Right atrium auricular region (tissue), 2 donors: ENCODE measurements around the gene MIDN. TPM values are rescaled to one million over a fixed set of nuclear protein-coding genes. Genes with fewer than 3 reads are reported as not detected.

Source experiments
- DNase-seq: peaks from one replicate; pipeline ENCODE4 v3.0.0-alpha.2; 2019; ENCODE audit warnings: low spot score
- H3K27ac ChIP-seq, 2 donors: fragments of 200-600 bp; sonication (generic); 1 replicate in 1 of 2; 2 replicates in 1 of 2; pipeline ENCODE4 v1.5.1; 2016 to 2019
- H3K27me3 ChIP-seq, 2 donors: fragments of 200-600 bp; sonication (generic); one replicate each; pipeline versions ENCODE4 v1.5.1 to v1.6.0; 2017 to 2019
- H3K36me3 ChIP-seq: fragments of 200-600 bp; sonication (generic); one replicate; pipeline ENCODE4 v1.5.1; 2016
- H3K4me1 ChIP-seq, 2 donors: fragments of 200-600 bp; sonication (generic); one replicate each; pipeline versions ENCODE4 v1.5.1 to v1.6.0; 2017 to 2019
- H3K4me3 ChIP-seq, 2 donors: fragments of 200-600 bp; sonication (generic); 1 replicate in 1 of 2; 2 replicates in 1 of 2; pipeline ENCODE4 v1.5.1; 2017 to 2019; ENCODE audit warnings: mild to moderate bottlenecking in 1 of 2, moderate library complexity in 1 of 2
- H3K9me3 ChIP-seq, 2 donors: fragments of 200-600 bp; sonication (generic); one replicate each; pipeline ENCODE4 v1.5.1; 2019
- total RNA-seq, 2 donors: library from RNA; depleted of rRNA; stranded (reverse); fragments of >200 nt; gene quantifications; one replicate each; pipeline ENCODE4 v1.1.0, GENCODE V29; 2016
- TF ChIP-seq, protein P1 (sequence below), 2 donors: fragments of 200-600 bp; sonication (generic); IDR thresholded peaks; one replicate each; pipeline ENCODE4 v1.5.1; 2019; ENCODE audit warnings: antibody characterized with exemption in 2 of 2

Gene MIDN
- total RNA-seq, 2 donors from 2014 or later: 42.1 to 42.2 TPM

DNA sequence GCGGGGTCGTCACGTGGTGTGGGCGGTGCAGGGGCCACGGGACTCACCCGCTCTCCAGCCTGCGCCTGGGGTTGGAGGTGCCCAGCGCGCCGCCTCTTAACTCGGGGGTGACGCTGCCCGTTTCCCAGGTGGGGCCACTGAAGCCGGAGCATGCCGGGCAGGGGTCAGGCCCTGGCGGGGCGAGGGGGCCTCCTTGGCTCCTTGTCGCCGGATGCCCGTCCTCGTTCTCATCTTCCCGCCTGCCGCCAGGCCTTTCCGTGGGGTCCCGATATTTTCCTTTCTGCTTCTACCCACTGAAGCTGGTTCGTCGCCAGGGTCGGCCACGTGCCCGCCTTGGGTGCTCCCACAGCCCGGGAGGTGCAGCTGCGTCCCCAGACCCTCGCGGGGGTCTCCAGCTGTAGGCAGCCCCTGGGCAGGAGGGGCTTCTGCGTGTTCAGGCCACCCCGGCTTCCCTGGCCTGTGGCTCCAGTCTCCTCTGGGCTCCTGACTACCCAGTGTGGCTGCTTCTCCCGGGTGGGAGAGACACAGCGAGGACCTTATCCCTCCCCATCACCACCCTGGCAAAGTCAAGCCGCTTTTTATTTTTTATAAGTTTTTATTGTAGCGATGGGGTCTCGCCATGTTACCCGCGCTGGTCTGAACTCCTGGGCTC is 27.7 kb downstream of the MIDN start:
- peaks cover 0 to 52% of the 10 kb centered on the region in 2 donors for H3K4me1 ChIP-seq
- peak overlapping the region; percentile 96 to 98 for H3K27ac ChIP-seq
- no peak for DNase-seq
- no peaks in the 10 kb centered on the region for H3K9me3 ChIP-seq
- H3K4me3 ChIP-seq: peak overlapping the region; percentile 71 to 77
- H3K27me3 ChIP-seq: no peaks in the 10 kb centered on the region
- TF ChIP-seq, protein P1, sequence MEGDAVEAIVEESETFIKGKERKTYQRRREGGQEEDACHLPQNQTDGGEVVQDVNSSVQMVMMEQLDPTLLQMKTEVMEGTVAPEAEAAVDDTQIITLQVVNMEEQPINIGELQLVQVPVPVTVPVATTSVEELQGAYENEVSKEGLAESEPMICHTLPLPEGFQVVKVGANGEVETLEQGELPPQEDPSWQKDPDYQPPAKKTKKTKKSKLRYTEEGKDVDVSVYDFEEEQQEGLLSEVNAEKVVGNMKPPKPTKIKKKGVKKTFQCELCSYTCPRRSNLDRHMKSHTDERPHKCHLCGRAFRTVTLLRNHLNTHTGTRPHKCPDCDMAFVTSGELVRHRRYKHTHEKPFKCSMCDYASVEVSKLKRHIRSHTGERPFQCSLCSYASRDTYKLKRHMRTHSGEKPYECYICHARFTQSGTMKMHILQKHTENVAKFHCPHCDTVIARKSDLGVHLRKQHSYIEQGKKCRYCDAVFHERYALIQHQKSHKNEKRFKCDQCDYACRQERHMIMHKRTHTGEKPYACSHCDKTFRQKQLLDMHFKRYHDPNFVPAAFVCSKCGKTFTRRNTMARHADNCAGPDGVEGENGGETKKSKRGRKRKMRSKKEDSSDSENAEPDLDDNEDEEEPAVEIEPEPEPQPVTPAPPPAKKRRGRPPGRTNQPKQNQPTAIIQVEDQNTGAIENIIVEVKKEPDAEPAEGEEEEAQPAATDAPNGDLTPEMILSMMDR (IDR thresholded peaks at IDR 0.05): no peak
- H3K36me3 ChIP-seq: peaks cover 50% of the 10 kb centered on the region

DNA sequence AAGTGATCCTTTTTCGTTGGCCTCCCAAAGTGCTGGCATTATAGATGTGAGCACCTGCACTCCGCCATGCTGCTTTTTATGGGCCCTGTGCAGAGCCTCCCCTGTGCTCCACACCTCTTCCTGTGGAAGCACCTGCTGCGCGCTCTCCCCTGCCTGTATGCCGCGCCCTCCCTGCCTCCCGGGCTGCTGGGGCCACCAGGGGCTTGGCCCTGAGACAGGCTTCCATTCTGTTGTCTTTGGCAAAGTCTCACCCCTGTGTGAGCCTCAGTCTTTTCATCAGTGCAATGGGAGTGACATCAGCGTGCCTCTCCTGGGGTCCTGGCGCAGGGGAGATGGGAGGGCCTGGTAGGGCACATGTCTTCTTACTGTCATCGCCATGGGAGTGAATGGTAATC is 28.2 kb downstream of the MIDN start:
- Histone ChIP-seq H3K9me3 (no peaks in the 10 kb centered on the region), H3K4me1 (peaks cover 0 to 47% of the 10 kb centered on the region in 2 donors), H3K4me3 (peak overlapping the region in 1 of 2 donors; percentile 77), H3K27me3 (no peaks in the 10 kb centered on the region), H3K27ac (peak overlapping the region; percentile 96 to 98), H3K36me3 (peaks cover 45% of the 10 kb centered on the region)
- no peak for DNase-seq
- TF ChIP-seq, protein P1 (IDR thresholded peaks at IDR 0.05): no peak

DNA sequence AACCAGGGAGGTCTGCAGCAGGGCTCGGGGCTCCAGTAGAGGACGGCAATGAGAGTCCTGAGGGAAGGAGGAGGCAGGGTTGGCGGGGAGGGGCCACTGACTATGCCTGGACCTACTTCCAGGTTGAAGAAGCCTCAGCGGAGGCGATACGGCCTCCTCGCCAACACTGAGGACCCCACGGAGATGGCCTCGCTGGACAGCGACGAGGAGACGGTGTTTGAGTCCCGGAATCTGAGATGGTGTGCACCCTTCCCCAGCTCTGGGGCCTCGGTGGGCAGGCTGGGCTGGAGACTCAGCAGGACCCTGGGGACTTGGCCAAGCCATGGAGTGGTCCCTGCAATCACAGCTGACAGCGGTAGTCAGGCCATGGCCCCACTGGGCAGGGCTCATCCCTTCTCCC is 28.7 kb downstream of the MIDN start:
- Histone ChIP-seq H3K36me3 (peaks cover 41% of the 10 kb centered on the region), H3K4me3 (no peak overlapping the region), H3K27ac (no peak overlapping the region), H3K27me3 (no peaks in the 10 kb centered on the region), H3K9me3 (no peaks in the 10 kb centered on the region), H3K4me1 (peaks cover 0 to 42% of the 10 kb centered on the region in 2 donors)
- TF ChIP-seq, protein P1 (IDR thresholded peaks at IDR 0.05): no peak
- no peak for DNase-seq

DNA sequence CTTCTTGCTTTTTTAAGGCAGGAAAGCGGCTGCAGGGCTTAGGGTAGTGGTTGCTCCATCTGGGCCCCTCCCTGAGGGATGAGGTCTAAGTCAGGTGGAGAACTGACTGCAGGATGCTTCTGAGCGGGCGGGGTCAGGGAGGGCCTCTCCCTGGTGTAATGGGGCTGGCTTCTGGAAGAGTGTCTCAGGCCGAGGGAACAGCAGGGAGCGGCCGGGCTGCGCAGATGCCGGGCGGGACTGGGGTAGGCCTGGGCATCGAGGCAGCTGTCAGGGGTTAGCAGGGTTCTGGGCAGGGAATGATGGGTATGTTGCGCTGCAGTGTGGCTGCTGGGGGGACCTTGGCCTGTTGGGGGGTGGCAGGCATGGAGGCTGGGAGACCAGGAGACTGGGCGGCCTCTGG is 29.7 kb downstream of the MIDN start:
- no peaks in the 10 kb centered on the region for H3K27me3 ChIP-seq
- no peak overlapping the region for H3K4me3 ChIP-seq
- H3K36me3 ChIP-seq: peaks cover 30% of the 10 kb centered on the region
- peaks cover 0 to 32% of the 10 kb centered on the region in 2 donors for H3K4me1 ChIP-seq
- DNase-seq: no peak
- TF ChIP-seq, protein P1 (IDR thresholded peaks at IDR 0.05): no peak
- H3K27ac ChIP-seq: no peak overlapping the region
- H3K9me3 ChIP-seq: no peaks in the 10 kb centered on the region

DNA sequence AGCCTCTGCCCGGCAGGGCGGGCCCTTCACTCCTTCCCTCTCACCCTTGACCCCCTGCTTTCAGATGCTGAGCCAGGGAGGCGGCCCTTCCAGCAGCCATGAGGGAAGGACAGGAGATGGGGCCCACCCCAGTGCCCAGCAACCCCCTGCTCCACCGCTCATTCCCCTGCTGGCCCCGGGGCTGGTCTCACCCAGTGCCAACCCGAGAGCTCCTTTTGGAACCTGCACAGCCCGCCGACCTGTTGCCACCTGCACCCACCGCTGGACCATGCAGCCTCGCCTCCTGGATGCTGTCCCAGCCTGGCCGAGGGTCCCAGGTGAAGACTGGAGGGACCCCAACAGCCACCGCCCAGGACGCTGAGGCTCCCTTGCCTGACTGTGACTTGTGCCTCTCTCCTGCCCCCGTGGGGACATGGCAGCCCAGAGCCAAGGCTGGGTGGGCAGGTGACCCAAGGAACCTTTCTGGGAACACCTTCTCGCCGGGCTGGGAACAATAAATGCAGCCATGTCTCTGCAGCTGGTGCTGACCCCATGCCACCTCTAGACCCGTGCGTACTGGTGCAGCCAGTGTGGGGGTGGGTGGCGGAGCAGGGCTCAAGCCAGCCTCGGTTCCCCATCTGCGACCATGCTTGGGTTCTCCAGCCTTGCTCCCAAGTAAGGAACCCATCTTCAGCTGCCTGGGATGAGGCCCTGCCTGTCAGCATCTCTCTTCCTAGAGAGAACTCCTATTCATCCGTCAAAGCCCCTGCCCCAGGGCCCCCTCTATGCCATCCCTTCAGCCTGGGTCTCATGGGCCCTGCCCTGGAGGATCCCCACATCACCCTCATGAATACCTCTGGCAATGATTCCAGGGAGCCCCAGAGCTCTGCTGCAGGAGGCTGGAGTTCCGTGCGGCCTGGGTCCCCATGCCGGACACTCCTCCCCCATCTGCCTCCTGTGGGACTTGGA is 30.6 kb downstream of the MIDN start:
- no peak overlapping the region for H3K27ac ChIP-seq
- peaks cover 21% of the 10 kb centered on the region for H3K36me3 ChIP-seq
- H3K9me3 ChIP-seq: no peaks in the 10 kb centered on the region
- H3K4me3 ChIP-seq: no peak overlapping the region
- peaks cover 0 to 23% of the 10 kb centered on the region in 2 donors for H3K4me1 ChIP-seq
- peaks cover 0 to 4% of the 10 kb centered on the region in 2 donors for H3K27me3 ChIP-seq
- no peak for DNase-seq
- TF ChIP-seq, protein P1 (IDR thresholded peaks at IDR 0.05): no peak
